D721Med (cell line): Measurements from ENCODE around the gene PEX12.
A peak's percentile ranks its signal among the peaks of the same experiment; 100 is the strongest.

Source experiments
- DNase-seq: peaks from one replicate; pipeline ENCODE4 v3.0.0; 2011; ENCODE audit warnings: low spot score; ENCODE audit not compliant: insufficient read length
- FAIRE-seq: peaks from 2 replicates; lab custom pipeline; 2011; peaks lifted over from hg19 to GRCh38; lab: Jason Lieb, UNC
- CTCF ChIP-seq: IDR thresholded peaks from 2 replicates; pipeline ENCODE4 v1.5.1; 2012; ENCODE audit warnings: mild to moderate bottlenecking, control low read depth; ENCODE audit not compliant: insufficient read depth; ENCODE audit errors: missing control alignments

Gene PEX12

GRCh38 chr17:35578197-35578928, at the start of gene PEX12:
Gene PEX12, minus strand, starts transcription at chr17:35578571. Its CDS starts 550 bp downstream, at chr17:35578021.
- TF ChIP-seq CTCF = no peak
- FAIRE-seq (no peak), DNase-seq (peak; percentile 68)

- FAIRE-seq (no peak), DNase-seq (no peak)
- TF ChIP-seq CTCF = no peak
These were observed 49.0 kb upstream of the PEX12 start for GRCh38 chr17:35627417-35627816.

GRCh38 chr17:35621768-35622167, 43.4 kb upstream of the PEX12 start:
- no peak for TF ChIP-seq CTCF
- no peak for DNase-seq
- no peak for FAIRE-seq

GRCh38 chr17:35618628-35619027, 40.3 kb upstream of the PEX12 start:
- TF ChIP-seq CTCF = no peak
- DNase-seq (no peak), FAIRE-seq (no peak)

- DNase-seq = no peak
- FAIRE-seq = no peak
- no peak for TF ChIP-seq CTCF
These were observed 39.1 kb upstream of the PEX12 start for GRCh38 chr17:35617505-35617904.

- TF ChIP-seq CTCF = no peak
- DNase-seq = no peak
- no peak for FAIRE-seq
These were observed 38.2 kb upstream of the PEX12 start for GRCh38 chr17:35616536-35616935.

GRCh38 chr17:35614810-35615209, 36.4 kb upstream of the PEX12 start:
- no peak for DNase-seq
- TF ChIP-seq CTCF = no peak
- FAIRE-seq = no peak
